ENCODE results near the gene REXO5. TPM values are rescaled to one million over a fixed set of nuclear protein-coding genes. Genes with fewer than 3 reads are reported as not detected.

The REXO5 gene
- total and polyA plus RNA-seq, 2 of the 13 experiments (the other 11 are each of a cell fraction or from before 2014, with no cell fraction given), result 5.9 to 13.1 TPM

DNA sequence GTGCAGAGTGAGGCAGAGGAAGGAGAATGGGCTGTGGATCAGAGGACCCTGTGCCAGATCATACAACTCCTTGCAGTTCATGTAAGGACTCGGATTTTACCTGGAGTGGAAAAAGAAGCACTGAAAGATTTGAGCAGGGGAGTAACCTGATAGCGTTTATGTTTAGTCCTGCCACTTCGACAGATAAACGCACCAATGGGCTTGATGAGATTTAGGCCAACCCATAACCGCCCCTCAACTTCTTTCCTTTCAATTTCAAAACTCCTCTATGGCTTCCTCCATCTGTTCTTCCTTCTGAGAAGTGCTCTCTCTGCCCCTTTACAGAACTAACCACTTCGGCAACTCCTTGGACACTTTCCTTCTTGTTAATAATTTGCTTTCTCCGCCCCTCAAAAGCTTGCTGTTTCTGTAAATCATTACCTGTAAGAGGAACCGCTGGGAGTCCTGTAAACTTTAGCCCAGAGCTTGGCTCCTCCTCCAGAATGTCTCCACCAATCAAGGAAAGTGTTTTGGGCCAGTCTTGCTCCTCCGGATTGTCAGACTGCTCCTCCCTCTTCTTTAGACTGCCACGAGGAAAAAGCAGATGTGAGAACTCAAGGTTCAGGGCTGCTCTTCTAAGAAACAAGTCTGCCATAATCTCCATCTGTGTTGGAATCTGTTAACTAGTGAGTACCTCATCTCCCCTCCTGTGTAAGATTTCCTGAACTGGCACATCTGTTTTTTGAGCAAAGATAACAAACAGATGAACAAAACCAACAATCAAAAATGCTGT is 42.7 kb upstream of the REXO5 start, which contains the start of gene ACSM3 (continued):
- TF ChIP-seq, protein P1, sequence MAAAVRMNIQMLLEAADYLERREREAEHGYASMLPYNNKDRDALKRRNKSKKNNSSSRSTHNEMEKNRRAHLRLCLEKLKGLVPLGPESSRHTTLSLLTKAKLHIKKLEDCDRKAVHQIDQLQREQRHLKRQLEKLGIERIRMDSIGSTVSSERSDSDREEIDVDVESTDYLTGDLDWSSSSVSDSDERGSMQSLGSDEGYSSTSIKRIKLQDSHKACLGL (CRISPR knock-in tag; IDR thresholded peaks at IDR 0.05), result no peak
- TF ChIP-seq ONECUT2 (CRISPR knock-in tag; IDR thresholded peaks at IDR 0.05) (no peak), NR2C2 (CRISPR knock-in tag; IDR thresholded peaks at IDR 0.05; ENCODE audit: borderline replicate concordance) (no peak), IKZF1 (IDR thresholded peaks at IDR 0.05) (no peak), ZNF788 (CRISPR knock-in tag; IDR thresholded peaks at IDR 0.05; ENCODE audit: borderline replicate concordance) (peak; percentile 50; the same call in 1 of the 2 replicates), ZNF34 (CRISPR knock-in tag; IDR thresholded peaks at IDR 0.05; ENCODE audit: borderline replicate concordance) (no peak), ZNF138 (CRISPR knock-in tag; IDR thresholded peaks at IDR 0.05; ENCODE audit: low read depth) (no peak), SP1 (IDR thresholded peaks at IDR 0.05) (no peak), SP1 (CRISPR knock-in tag; IDR thresholded peaks at IDR 0.05) (no peak; the same call in 1 of the 2 replicates), SMAD9 (CRISPR knock-in tag; IDR thresholded peaks at IDR 0.05) (0 out of 2 replicates have a peak, but pooled peaks have one; percentile 82), ZNF841 (CRISPR knock-in tag; IDR thresholded peaks at IDR 0.05; ENCODE audit: borderline replicate concordance) (no peak), ARNT2 (CRISPR knock-in tag; IDR thresholded peaks at IDR 0.05; ENCODE audit: low read depth) (no peak), ZFP82 (CRISPR knock-in tag; IDR thresholded peaks at IDR 0.05; ENCODE audit: borderline replicate concordance) (no peak), ZNF839 (CRISPR knock-in tag; IDR thresholded peaks at IDR 0.05; ENCODE audit: borderline replicate concordance) (no peak), SETDB1 (CRISPR knock-in tag; IDR thresholded peaks at IDR 0.05; ENCODE audit: borderline replicate concordance) (no peak), ZNF577 (CRISPR knock-in tag; IDR thresholded peaks at IDR 0.05; ENCODE audit: borderline replicate concordance, low read depth) (no peak), HNRNPL (IDR thresholded peaks at IDR 0.05; ENCODE audit: low read depth, low read length) (no peak), TAF15 (IDR thresholded peaks at IDR 0.05; ENCODE audit: low read depth, low read length, poor library complexity, severe bottlenecking) (no peak), KLF12 (CRISPR knock-in tag; IDR thresholded peaks at IDR 0.05; ENCODE audit: borderline replicate concordance) (0 out of 2 replicates have a peak, but pooled peaks have one; percentile 22), ZNF230 (CRISPR knock-in tag; IDR thresholded peaks at IDR 0.05) (no peak), AGO2 (optimal IDR thresholded peaks at IDR 0.05; ENCODE audit: low read depth, low read length) (no peak)
- TF ChIP-seq, protein P2, sequence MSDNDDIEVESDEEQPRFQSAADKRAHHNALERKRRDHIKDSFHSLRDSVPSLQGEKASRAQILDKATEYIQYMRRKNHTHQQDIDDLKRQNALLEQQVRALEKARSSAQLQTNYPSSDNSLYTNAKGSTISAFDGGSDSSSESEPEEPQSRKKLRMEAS (IDR thresholded peaks at IDR 0.05), result peak; percentile 78
- TF ChIP-seq, protein P3, sequence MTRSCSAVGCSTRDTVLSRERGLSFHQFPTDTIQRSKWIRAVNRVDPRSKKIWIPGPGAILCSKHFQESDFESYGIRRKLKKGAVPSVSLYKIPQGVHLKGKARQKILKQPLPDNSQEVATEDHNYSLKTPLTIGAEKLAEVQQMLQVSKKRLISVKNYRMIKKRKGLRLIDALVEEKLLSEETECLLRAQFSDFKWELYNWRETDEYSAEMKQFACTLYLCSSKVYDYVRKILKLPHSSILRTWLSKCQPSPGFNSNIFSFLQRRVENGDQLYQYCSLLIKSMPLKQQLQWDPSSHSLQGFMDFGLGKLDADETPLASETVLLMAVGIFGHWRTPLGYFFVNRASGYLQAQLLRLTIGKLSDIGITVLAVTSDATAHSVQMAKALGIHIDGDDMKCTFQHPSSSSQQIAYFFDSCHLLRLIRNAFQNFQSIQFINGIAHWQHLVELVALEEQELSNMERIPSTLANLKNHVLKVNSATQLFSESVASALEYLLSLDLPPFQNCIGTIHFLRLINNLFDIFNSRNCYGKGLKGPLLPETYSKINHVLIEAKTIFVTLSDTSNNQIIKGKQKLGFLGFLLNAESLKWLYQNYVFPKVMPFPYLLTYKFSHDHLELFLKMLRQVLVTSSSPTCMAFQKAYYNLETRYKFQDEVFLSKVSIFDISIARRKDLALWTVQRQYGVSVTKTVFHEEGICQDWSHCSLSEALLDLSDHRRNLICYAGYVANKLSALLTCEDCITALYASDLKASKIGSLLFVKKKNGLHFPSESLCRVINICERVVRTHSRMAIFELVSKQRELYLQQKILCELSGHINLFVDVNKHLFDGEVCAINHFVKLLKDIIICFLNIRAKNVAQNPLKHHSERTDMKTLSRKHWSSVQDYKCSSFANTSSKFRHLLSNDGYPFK (CRISPR knock-in tag; IDR thresholded peaks at IDR 0.05; ENCODE audit: borderline replicate concordance), result no peak
- TF ChIP-seq, protein P4, sequence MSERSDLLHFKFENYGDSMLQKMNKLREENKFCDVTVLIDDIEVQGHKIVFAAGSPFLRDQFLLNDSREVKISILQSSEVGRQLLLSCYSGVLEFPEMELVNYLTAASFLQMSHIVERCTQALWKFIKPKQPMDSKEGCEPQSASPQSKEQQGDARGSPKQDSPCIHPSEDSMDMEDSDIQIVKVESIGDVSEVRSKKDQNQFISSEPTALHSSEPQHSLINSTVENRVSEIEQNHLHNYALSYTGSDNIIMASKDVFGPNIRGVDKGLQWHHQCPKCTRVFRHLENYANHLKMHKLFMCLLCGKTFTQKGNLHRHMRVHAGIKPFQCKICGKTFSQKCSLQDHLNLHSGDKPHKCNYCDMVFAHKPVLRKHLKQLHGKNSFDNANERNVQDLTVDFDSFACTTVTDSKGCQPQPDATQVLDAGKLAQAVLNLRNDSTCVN (CRISPR knock-in tag; IDR thresholded peaks at IDR 0.05; ENCODE audit: borderline replicate concordance), result 0 out of 2 replicates have a peak, but pooled peaks have one; percentile 28

Measured in HepG2 (cell line).